Muscle of leg (tissue), 11 donors: ENCODE results near the gene AOPEP. TPM values are rescaled to one million over a fixed set of nuclear protein-coding genes. Genes with fewer than 3 reads are reported as not detected.

Experiments
- DNase-seq: peaks from one replicate; pipeline ENCODE4 v3.0.0; 2013
- H3K27ac ChIP-seq: one replicate; pipeline ENCODE4 v1.5.1; 2013; ENCODE audit warnings: mild to moderate bottlenecking, low read length, control low read depth
- H3K27me3 ChIP-seq: one replicate; pipeline ENCODE4 v1.6.1; 2013; ENCODE audit warnings: low read length; ENCODE audit not compliant: control insufficient read depth, insufficient read depth
- H3K36me3 ChIP-seq: one replicate; pipeline ENCODE4 v1.6.1; 2013; ENCODE audit warnings: low read length; ENCODE audit not compliant: control insufficient read depth, insufficient read depth
- H3K4me1 ChIP-seq: one replicate; pipeline ENCODE4 v1.6.1; 2013; ENCODE audit warnings: low read length; ENCODE audit not compliant: control insufficient read depth, insufficient read depth
- H3K4me3 ChIP-seq: one replicate; pipeline ENCODE4 v1.5.1; 2013; ENCODE audit warnings: low read length, control low read depth
- H3K9me3 ChIP-seq: replicated peaks from 2 replicates; pipeline ENCODE4 v1.6.1; 2013; ENCODE audit warnings: low read depth, low read length; ENCODE audit not compliant: control insufficient read depth
- WGBS: methylation state at CpG from one replicate; pipeline ENCODE4 v1.1.5; 2013; ENCODE audit warnings: missing lambda C conversion rate; ENCODE audit not compliant: insufficient coverage; 5-methylcytosine and 5-hydroxymethylcytosine counted together
- polyA plus RNA-seq, 8 donors: library from polyadenylated mRNA; unstranded; fragments of 120-200 nt; gene quantifications; one replicate each; pipeline versions ENCODE4 v1.2.1 to v1.2.3, GENCODE V29; 2013; ENCODE audit warnings: inconsistent platforms in 1 of 8, low replicate concordance in 1 of 8; ENCODE audit not compliant: insufficient read length in 8 of 8, insufficient read depth in 1 of 8
- total RNA-seq: library from RNA; stranded (reverse); fragments of 120-200 nt; gene quantifications from one replicate; pipeline ENCODE4 v1.2.4, GENCODE V29; 2013

Gene AOPEP
- total and polyA plus RNA-seq, 9 donors: 35.0 to 52.3 (median 43.3) TPM

DNA sequence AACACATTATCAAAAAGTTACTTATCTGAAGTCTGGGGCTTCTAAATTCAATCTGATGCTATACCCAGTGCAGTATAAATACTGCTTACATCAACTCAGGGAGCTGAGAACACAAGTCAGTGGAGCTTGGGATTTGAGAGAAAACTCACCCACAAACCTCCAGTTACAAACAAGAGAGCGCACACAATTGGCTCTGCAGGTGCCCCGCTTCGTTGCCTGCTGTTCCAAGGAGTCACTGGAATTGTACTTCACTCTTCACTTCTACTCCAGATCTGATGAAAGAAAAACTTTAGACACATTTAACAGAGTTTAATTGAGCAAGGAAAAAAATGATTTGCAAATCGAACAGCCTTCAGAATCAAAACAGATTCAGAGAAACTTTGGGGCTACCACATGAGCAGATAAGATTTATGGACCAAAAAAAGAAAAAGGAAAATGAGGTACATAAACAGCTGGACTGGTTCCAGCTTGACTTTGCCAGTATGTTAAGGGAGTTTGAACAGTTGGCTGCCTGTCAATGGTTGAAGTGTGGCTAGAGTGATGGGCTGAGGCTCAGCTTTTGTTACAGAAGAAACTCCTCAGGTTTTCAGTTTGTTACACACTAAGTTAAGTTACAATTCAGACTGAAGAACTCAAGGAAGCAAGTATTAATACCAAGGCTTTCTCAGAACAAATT, 156.6 kb downstream of the AOPEP start:
- H3K27ac ChIP-seq: no peak overlapping the region
- H3K27me3 ChIP-seq: no peaks in the 10 kb centered on the region
- H3K4me1 ChIP-seq: no peaks in the 10 kb centered on the region
- H3K9me3 ChIP-seq: no peaks in the 10 kb centered on the region
- H3K36me3 ChIP-seq: no peaks in the 10 kb centered on the region
- no CpG with 5 or more reads among the region's 4 CpGs for WGBS
- DNase-seq: no peak
- no peak overlapping the region for H3K4me3 ChIP-seq

DNA sequence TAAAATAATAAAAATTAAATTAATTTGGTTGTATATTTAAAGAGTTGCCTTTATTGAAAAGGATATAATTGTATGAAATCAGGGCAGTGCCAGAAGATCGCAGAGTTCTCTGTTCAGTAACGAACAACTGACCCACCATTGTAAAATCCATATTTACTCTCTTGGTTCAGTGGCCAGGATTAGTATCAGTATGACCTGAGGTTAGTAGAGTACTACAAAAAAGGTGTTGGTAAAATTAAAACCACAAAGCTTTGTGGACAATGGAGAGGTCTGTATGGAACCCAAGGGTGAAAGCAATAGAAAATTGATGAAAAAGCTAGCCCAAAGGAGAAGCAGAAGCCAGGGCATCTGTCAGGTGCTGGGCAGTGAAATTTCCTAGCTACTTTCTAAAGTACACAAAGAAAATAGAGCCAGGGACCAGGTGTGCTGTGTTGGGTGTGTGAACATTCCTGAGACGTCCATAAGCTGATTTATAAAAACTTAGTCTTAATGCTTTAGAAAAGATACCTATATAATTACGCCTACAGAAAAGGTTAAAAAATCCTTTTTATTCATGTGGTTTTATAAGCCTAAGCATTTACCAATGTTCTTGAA, 159.5 kb downstream of the AOPEP start:
- Histone ChIP-seq H3K9me3 (peaks cover 3% of the 10 kb centered on the region), H3K27me3 (no peaks in the 10 kb centered on the region), H3K27ac (no peak overlapping the region), H3K4me3 (no peak overlapping the region), H3K4me1 (no peaks in the 10 kb centered on the region), H3K36me3 (no peaks in the 10 kb centered on the region)
- no peak for DNase-seq
- WGBS: no CpG with 5 or more reads among the region's 4 CpGs

DNA sequence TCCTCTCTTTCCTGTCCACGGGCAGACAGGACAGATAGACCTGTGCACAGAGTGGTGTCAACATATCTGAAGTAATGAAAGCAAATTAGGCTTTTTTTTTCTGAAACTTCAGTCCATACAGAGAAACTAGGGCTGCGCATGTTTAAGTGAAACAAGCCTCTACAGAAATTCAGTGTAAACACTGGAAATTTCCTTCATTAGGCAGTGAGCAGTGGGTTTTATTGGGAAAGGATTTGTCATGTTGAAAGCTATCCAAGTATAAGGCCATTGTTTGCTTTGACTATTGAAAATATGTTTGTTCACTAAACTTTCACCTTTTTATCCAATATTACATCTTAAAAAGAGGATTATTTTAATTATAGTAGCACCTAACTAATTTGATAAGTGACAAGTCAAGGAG, 161.2 kb downstream of the AOPEP start:
- no peak overlapping the region for H3K27ac ChIP-seq
- no peaks in the 10 kb centered on the region for H3K27me3 ChIP-seq
- H3K4me3 ChIP-seq: no peak overlapping the region
- peaks cover 9% of the 10 kb centered on the region for H3K9me3 ChIP-seq
- DNase-seq: no peak
- H3K4me1 ChIP-seq: no peaks in the 10 kb centered on the region
- no CpG with 5 or more reads among the region's 2 CpGs for WGBS
- H3K36me3 ChIP-seq: no peaks in the 10 kb centered on the region

DNA sequence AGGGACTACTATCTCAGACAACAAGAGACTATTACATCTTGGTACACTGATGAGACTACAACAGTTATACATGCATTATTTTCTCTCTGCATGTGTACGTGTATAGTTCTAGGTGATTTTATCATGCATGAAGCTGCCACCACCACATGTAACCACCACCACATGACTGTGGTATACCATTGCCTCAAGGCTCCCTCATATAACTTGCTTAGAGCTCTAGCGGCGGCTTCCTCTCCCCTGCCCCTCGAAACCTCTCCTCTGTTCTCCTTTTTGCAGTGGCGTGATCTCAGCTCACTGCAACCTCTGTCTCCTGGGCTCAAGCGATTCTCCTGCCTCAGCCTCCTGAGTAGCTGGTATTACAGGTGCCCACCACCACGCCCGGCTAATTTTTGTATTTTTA, 162.3 kb downstream of the AOPEP start:
- no peak overlapping the region for H3K27ac ChIP-seq
- no peaks in the 10 kb centered on the region for H3K27me3 ChIP-seq

DNA sequence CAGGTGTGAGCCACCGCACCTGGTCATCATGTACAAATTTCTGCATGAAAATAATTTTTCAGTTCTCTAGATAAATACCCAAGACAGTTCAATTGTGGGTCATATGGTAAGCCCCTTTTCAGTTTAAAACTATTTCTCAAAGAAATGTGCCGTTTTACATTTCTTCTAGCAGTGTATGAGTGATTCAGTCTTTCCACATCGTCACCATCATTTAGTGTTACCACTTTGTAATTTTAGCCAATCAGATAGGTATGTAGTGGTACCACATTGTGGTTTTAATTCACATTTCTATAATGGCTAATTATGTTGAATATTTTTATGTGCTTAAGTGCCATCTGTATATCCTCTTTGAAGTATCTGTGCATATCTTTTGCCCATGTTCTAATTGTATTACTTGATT, 163.1 kb downstream of the AOPEP start:
- DNase-seq: no peak
- no peaks in the 10 kb centered on the region for H3K27me3 ChIP-seq
- peaks cover 9% of the 10 kb centered on the region for H3K9me3 ChIP-seq
- no peaks in the 10 kb centered on the region for H3K36me3 ChIP-seq
- no peak overlapping the region for H3K27ac ChIP-seq
- H3K4me3 ChIP-seq: no peak overlapping the region
- no peaks in the 10 kb centered on the region for H3K4me1 ChIP-seq
- WGBS: no CpG with 5 or more reads among the region's 3 CpGs

More for the DNA sequence above, 162.3 kb downstream of the AOPEP start:
- DNase-seq: no peak
- Histone ChIP-seq H3K9me3 (peaks cover 9% of the 10 kb centered on the region), H3K4me1 (no peaks in the 10 kb centered on the region), H3K36me3 (no peaks in the 10 kb centered on the region), H3K4me3 (no peak overlapping the region)
- 100% methylated on average over 4 of the region's 8 CpGs for WGBS

DNA sequence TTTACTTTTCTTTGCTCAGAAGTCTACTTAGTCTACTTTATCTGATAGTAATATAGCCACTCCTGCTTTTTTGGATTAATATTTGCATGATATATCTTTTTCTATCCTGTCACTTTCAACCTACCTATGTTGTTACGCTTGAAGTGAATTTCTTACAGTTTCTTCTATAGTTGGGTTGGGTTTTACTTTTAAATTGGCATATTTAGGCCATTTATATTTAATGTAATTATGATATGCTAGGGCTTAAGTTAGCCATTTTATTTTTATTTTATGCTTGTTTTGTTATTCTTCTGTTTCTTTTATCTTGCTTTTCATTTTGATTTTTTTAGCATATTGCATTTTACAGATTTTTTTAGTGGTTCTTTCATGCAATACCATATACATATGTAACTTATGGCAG, 164.7 kb downstream of the AOPEP start:
- H3K4me1 ChIP-seq: no peaks in the 10 kb centered on the region
- no CpG with 5 or more reads among the region's 1 CpG for WGBS
- H3K9me3 ChIP-seq: peaks cover 9% of the 10 kb centered on the region

DNA sequence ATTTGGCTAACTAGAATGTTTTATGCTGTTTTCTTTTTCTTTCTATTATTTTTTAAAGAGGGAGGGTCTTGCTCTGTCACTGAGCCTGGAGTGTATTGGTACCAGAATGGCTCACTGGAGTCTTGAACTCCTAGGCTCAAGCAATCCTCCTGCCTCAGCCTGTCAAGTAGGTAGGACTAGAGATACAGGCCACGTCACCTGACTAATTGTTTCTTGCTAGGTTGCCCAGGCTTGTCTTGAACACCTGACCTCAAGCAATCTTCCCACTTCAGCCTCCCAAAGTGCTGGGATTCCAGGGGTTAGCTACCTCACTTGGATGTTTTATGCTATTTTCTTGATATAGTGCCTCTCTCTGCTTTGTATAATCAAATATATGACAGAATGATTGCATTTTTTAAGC, 166.2 kb downstream of the AOPEP start:
- DNase-seq: no peak
- WGBS: no CpG with 5 or more reads among the region's 1 CpG
- peaks cover 9% of the 10 kb centered on the region for H3K9me3 ChIP-seq
- H3K4me3 ChIP-seq: no peak overlapping the region
- no peaks in the 10 kb centered on the region for H3K36me3 ChIP-seq
- no peaks in the 10 kb centered on the region for H3K27me3 ChIP-seq
- H3K4me1 ChIP-seq: no peaks in the 10 kb centered on the region
- no peak overlapping the region for H3K27ac ChIP-seq

More for the DNA sequence above, 164.7 kb downstream of the AOPEP start:
- Histone ChIP-seq H3K27me3 (no peaks in the 10 kb centered on the region), H3K27ac (no peak overlapping the region), H3K4me3 (no peak overlapping the region), H3K36me3 (no peaks in the 10 kb centered on the region)
- DNase-seq: no peak

DNA sequence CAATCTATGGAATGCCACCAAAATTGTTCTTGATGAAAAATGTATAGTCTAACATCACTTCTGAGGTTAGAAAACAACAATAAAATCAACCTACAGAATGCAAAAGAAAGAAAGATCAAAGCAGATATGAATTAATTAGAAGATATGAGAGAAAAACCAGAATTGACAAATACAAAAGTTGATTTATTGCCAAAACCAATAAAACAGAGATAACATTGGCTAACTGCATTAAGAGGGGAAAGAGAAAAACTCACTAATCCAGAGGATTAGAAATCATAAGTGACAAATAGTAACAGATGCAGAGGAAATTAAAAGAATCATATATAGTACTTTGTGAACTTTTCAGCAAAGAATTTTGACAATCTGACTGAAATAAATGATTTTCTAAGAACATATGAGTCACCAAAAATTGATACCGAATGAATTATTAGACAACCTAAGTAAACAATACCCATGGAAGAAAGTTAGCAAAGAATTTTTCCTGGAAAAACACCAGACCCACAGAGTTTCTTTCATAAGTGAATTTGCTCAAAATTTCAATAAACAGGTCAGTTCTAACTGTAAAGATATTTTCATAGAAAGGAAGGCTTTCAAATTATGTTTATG, 167.7 kb downstream of the AOPEP start:
- no peaks in the 10 kb centered on the region for H3K27me3 ChIP-seq
- H3K9me3 ChIP-seq: peaks cover 9% of the 10 kb centered on the region
- no peak overlapping the region for H3K4me3 ChIP-seq
- no peak overlapping the region for H3K27ac ChIP-seq
- DNase-seq: no peak
- no peaks in the 10 kb centered on the region for H3K36me3 ChIP-seq
- H3K4me1 ChIP-seq: no peaks in the 10 kb centered on the region
- WGBS: no CpG with 5 or more reads among the region's 1 CpG

DNA sequence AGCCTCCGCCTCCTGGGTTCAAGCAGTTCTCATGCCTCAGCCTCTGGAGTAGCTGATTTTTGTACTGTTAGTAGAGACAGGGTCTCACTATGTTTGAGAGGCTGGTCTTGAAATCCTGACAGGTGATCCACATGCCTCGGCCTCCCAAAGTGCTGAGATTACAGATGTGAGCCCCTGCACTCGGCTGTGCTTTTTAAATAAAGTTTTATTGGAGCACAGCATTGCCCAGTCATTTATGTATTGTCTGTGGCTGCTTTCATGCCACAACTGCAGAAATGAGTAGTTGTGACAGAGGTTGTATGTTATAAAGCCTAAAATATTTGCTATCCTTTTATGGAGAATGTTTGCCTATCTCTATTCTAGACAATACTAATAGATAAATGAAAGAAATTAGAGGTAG, 169.2 kb downstream of the AOPEP start:
- DNase-seq: no peak

DNA sequence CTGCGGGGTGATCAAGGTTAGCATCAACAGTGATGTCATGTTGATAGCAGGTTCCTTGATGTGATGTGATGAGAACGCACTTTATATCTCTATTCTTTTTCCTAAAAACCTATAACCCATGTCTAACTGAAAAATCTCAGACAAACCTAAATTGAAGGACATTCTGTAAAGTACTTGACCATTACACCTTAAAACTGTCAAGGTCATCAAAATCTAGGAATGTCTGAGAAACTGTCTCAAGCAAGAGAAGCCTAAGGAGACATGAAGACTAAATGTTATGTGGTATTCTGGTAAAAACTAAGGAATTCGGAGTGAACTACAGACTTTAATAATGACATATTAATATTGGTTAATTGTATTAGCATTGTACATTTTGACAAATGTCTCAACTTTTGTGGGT, 170.0 kb downstream of the AOPEP start:
- H3K4me3 ChIP-seq: no peak overlapping the region
- no peak overlapping the region for H3K27ac ChIP-seq
- no peaks in the 10 kb centered on the region for H3K36me3 ChIP-seq
- no CpG with 5 or more reads among the region's 3 CpGs for WGBS
- H3K27me3 ChIP-seq: no peaks in the 10 kb centered on the region
- no peak for DNase-seq
- no peaks in the 10 kb centered on the region for H3K9me3 ChIP-seq
- H3K4me1 ChIP-seq: peaks cover 6% of the 10 kb centered on the region

More for the DNA sequence above, 169.2 kb downstream of the AOPEP start:
- Histone ChIP-seq H3K9me3 (peaks cover 7% of the 10 kb centered on the region), H3K4me1 (peaks cover 5% of the 10 kb centered on the region), H3K4me3 (no peak overlapping the region), H3K27me3 (no peaks in the 10 kb centered on the region), H3K36me3 (no peaks in the 10 kb centered on the region), H3K27ac (no peak overlapping the region)
- WGBS: 88% methylated on average over 1 of the region's 3 CpGs
